H1 (cell line): ENCODE results near the gene GSTM3. TPM values are rescaled to one million over a fixed set of nuclear protein-coding genes. Genes with fewer than 3 reads are reported as not detected.

Experiments used
- JUND ChIP-seq: IDR thresholded peaks from 2 replicates; pipeline ENCODE4 v1.6.1; 2011; ENCODE audit warnings: mild to moderate bottlenecking, improper control_type of control experiment, low read length
- NRF1 ChIP-seq: IDR thresholded peaks from 2 replicates; pipeline ENCODE4 v1.6.1; 2011; ENCODE audit warnings: mild to moderate bottlenecking, low read depth, low read length, improper control_type of control experiment
- SAP30 ChIP-seq: fragments of 300-600 bp; sonication (generic); IDR thresholded peaks from 2 replicates; pipeline ENCODE4 v1.7.1; 2012; ENCODE audit warnings: low read length, moderate library complexity, mild to moderate bottlenecking, inconsistent platforms; ENCODE audit not compliant: insufficient read depth, insufficient replicate concordance
- TAF7 ChIP-seq: optimal IDR thresholded peaks from 2 replicates; pipeline ENCODE3; 2011; ENCODE audit warnings: low read depth, mild to moderate bottlenecking, inconsistent platforms, low read length, moderate library complexity, borderline replicate concordance
- polyA plus RNA-seq, 7 experiments: library from polyadenylated mRNA; depleted of rRNA in 3 of 7; stranded (reverse) in 5 of 7; unstranded in 2 of 7; fragments of >200 nt in 5 of 7; fragments of 200-250 nt in 2 of 7; gene quantifications; 1 replicate in 5 of 7; 2 replicates in 1 of 7; 4 replicates in 1 of 7; pipeline versions ENCODE4 v1.2.1 to v1.2.3, GENCODE V29; 2011 to 2013; ENCODE audit warnings: missing spikeins in 2 of 7, mixed read lengths in 2 of 7
- total RNA-seq: library from RNA; stranded (reverse); fragmentation: NEBNext Ultra II Directional; extraction: Animal tissue kit (Norgen Biotek cat#: 25700); gene quantifications from 2 replicates; pipeline ENCODE4 v1.2.1, GENCODE V29; 2021
- TF ChIP-seq, protein P1 (sequence below), 3 experiments: IDR thresholded peaks; 1 replicate in 2 of 3; 2 replicates in 1 of 3; pipeline versions ENCODE4 v1.5.1 to v1.6.1; 2011; ENCODE audit warnings: low read length in 3 of 3, mild to moderate bottlenecking in 3 of 3, inconsistent platforms in 2 of 3, low read depth in 1 of 3, moderate library complexity in 1 of 3; ENCODE audit not compliant: insufficient read depth in 1 of 3; ENCODE audit errors: control extremely low read depth in 1 of 3
- TF ChIP-seq, protein P2 (sequence below): IDR thresholded peaks from 2 replicates; pipeline ENCODE4 v1.6.1; 2012; ENCODE audit warnings: low read length, inconsistent platforms

Gene GSTM3
- total and polyA plus RNA-seq, 2 of the 8 experiments (the other 6 are each of a cell fraction or from before 2014, with no cell fraction given): 2.2 to 5.1 TPM

DNA sequence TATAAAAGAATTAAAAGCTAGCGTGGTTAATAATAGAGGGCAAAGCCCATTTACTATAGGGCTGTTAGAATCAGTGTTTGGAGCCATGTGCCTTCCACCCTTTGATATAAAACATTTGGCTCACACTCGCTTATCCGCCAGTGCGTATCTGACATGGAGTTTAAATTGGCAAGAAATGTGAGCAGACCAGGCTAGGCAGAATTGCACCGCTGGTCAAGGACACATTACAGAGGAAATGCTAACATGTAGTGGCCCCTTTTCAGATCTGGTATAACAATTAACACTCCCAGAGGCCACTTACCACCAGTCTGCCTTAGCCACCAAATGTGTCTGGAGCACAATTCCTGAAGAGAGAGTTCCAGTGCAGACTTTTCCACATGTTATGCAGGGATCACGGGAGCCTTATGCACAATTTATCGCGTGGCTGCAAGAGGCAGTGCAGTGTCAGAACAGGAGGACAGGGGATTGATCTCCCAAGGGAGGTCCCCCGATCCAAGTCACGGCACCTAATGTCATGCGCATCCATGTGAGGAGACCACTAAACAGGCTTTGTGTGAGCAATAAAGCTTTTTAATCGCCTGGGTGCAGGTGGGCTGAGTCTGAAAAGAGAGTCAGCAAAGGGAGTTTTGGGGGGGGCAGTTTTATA lies 14.0 kb downstream of the GSTM3 start (continued):
- TF ChIP-seq, protein P1, sequence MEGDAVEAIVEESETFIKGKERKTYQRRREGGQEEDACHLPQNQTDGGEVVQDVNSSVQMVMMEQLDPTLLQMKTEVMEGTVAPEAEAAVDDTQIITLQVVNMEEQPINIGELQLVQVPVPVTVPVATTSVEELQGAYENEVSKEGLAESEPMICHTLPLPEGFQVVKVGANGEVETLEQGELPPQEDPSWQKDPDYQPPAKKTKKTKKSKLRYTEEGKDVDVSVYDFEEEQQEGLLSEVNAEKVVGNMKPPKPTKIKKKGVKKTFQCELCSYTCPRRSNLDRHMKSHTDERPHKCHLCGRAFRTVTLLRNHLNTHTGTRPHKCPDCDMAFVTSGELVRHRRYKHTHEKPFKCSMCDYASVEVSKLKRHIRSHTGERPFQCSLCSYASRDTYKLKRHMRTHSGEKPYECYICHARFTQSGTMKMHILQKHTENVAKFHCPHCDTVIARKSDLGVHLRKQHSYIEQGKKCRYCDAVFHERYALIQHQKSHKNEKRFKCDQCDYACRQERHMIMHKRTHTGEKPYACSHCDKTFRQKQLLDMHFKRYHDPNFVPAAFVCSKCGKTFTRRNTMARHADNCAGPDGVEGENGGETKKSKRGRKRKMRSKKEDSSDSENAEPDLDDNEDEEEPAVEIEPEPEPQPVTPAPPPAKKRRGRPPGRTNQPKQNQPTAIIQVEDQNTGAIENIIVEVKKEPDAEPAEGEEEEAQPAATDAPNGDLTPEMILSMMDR (IDR thresholded peaks at IDR 0.05; ENCODE audit: control extremely low read depth in 1 of 3, insufficient read depth in 1 of 3, low read depth in 1 of 3, low read length in 3 of 3): no peak
- TF ChIP-seq, protein P2, sequence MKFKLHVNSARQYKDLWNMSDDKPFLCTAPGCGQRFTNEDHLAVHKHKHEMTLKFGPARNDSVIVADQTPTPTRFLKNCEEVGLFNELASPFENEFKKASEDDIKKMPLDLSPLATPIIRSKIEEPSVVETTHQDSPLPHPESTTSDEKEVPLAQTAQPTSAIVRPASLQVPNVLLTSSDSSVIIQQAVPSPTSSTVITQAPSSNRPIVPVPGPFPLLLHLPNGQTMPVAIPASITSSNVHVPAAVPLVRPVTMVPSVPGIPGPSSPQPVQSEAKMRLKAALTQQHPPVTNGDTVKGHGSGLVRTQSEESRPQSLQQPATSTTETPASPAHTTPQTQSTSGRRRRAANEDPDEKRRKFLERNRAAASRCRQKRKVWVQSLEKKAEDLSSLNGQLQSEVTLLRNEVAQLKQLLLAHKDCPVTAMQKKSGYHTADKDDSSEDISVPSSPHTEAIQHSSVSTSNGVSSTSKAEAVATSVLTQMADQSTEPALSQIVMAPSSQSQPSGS: no peak
- TF ChIP-seq JUND (no peak), SAP30 (no peak), TAF7 (no peak), NRF1 (no peak)
